SK-N-SH (cell line): ENCODE measurements around the gene SCN4A. TPM values are rescaled to one million over a fixed set of nuclear protein-coding genes. Genes with fewer than 3 reads are reported as not detected.

Source experiments
- CTCF ChIA-PET: fragments of 300-600, 350-600 bp; formaldehyde crosslinking; extraction: SDS; loops from one replicate; lab custom pipeline; 2021; lab: Yijun Ruan, JAX
- POLR2A ChIA-PET: fragments of 350-600 bp; sonication (Branson Sonifier 250); formaldehyde crosslinking; extraction: SDS; loops from one replicate; lab custom pipeline; 2020; ENCODE audit warnings: antibody characterized with exemption, inconsistent platforms; lab: Yijun Ruan, JAX
- DNase-seq: peaks from one replicate; pipeline ENCODE4 v3.0.0; 2012
- H2AFZ ChIP-seq: fragments of 200-600 bp; sonication (generic); 2 replicates; pipeline ENCODE4 v1.8.1; 2016; ENCODE audit warnings: antibody characterized with exemption, mild to moderate bottlenecking, low read depth
- H3F3A ChIP-seq: fragments of 200-600 bp; sonication (generic); replicated peaks from 2 replicates; pipeline ENCODE3; 2016; ENCODE audit warnings: antibody characterized with exemption, mild to moderate bottlenecking; ENCODE audit not compliant: insufficient read depth
- H3K27ac ChIP-seq, 2 experiments: fragments of 200-500 bp in 1 of 2; fragments of 200-600 bp in 1 of 2; sonication (Bioruptor generic) in 1 of 2; sonication (generic), shearing (Covaris generic) in 1 of 2; 2 replicates each; pipeline versions ENCODE4 v1.5.1 to v1.6.1; 2014 to 2016; ENCODE audit warnings: low read depth in 2 of 2, inconsistent platforms in 1 of 2, low read length in 1 of 2, mild to moderate bottlenecking in 1 of 2, mixed read lengths in 1 of 2
- H3K27me3 ChIP-seq: fragments of 200-600 bp; sonication (generic), shearing (Covaris generic); 2 replicates; pipeline ENCODE4 v1.6.1; 2016; ENCODE audit warnings: mixed run types; ENCODE audit not compliant: insufficient read depth
- H3K36me3 ChIP-seq, 2 experiments: fragments of 200-500 bp in 1 of 2; fragments of 200-600 bp in 1 of 2; sonication (Bioruptor generic) in 1 of 2; sonication (generic) in 1 of 2; replicated peaks in 1 of 2; 2 replicates each; pipeline versions ENCODE3 to v1.5.1; 2014 to 2016; ENCODE audit warnings: low read length in 1 of 2, mild to moderate bottlenecking in 1 of 2; ENCODE audit not compliant: insufficient read depth in 2 of 2, control insufficient read depth in 1 of 2
- H3K4me1 ChIP-seq, 2 experiments: fragments of 200-500 bp in 1 of 2; fragments of 200-600 bp in 1 of 2; sonication (Bioruptor generic) in 1 of 2; sonication (generic), shearing (Covaris generic) in 1 of 2; 2 replicates each; pipeline versions ENCODE4 v1.5.1 to v1.6.1; 2014 to 2016; ENCODE audit warnings: low read depth in 1 of 2, low read length in 1 of 2, mixed run types in 1 of 2; ENCODE audit not compliant: insufficient read depth in 2 of 2, control insufficient read depth in 1 of 2
- H3K4me2 ChIP-seq: fragments of 200-600 bp; sonication (generic), shearing (Covaris generic); 2 replicates; pipeline ENCODE4 v1.6.1; 2017; ENCODE audit warnings: mixed run types
- H3K4me3 ChIP-seq, 2 experiments: fragments of 200-500 bp in 1 of 2; fragments of 200-600 bp in 1 of 2; sonication (Bioruptor generic) in 1 of 2; sonication (generic), shearing (Covaris generic) in 1 of 2; 2 replicates each; pipeline versions ENCODE4 v1.5.1 to v1.8.1; 2014 to 2016; ENCODE audit warnings: low read depth in 2 of 2, inconsistent platforms in 1 of 2, low read length in 1 of 2, mild to moderate bottlenecking in 1 of 2, mixed read lengths in 1 of 2, moderate library complexity in 1 of 2
- H3K79me2 ChIP-seq: fragments of 200-600 bp; sonication (generic); 2 replicates; pipeline ENCODE4 v1.8.1; 2017; ENCODE audit warnings: mild to moderate bottlenecking; ENCODE audit not compliant: insufficient read depth
- H3K9ac ChIP-seq: fragments of 200-600 bp; sonication (generic); 2 replicates; pipeline ENCODE4 v1.6.1; 2017; ENCODE audit warnings: mixed run types
- H3K9me2 ChIP-seq: fragments of 200-600 bp; sonication (generic); 2 replicates; pipeline ENCODE4 v1.6.1; 2017; ENCODE audit warnings: mixed run types
- H3K9me3 ChIP-seq: fragments of 200-600 bp; sonication (generic); 2 replicates; pipeline ENCODE4 v1.6.1; 2017; ENCODE audit warnings: mixed run types, mild to moderate bottlenecking, moderate library complexity
- H4K20me1 ChIP-seq: fragments of 200-600 bp; sonication (generic); 2 replicates; pipeline ENCODE4 v1.6.1; 2017; ENCODE audit warnings: mild to moderate bottlenecking, mixed run types; ENCODE audit not compliant: insufficient read depth
- ELF1 ChIP-seq: IDR thresholded peaks from 2 replicates; pipeline ENCODE4 v1.4.0; 2012
- EP300 ChIP-seq, 2 experiments: IDR thresholded peaks; 2 replicates each; pipeline versions ENCODE4 v1.4.0 to v1.6.1; 2012; ENCODE audit warnings: borderline replicate concordance in 1 of 2, low read depth in 1 of 2, low read length in 1 of 2
- FOXM1 ChIP-seq: IDR thresholded peaks from 2 replicates; pipeline ENCODE4 v1.4.0; 2012; ENCODE audit warnings: low read depth, mild to moderate bottlenecking
- MEF2A ChIP-seq: IDR thresholded peaks from 2 replicates; pipeline ENCODE4 v1.4.0; 2012; ENCODE audit warnings: low read depth, borderline replicate concordance
- POLR2AphosphoS5 ChIP-seq: IDR thresholded peaks from 2 replicates; pipeline ENCODE4 v1.6.1; 2012; ENCODE audit warnings: low read depth, low read length
- RAD21 ChIP-seq: IDR thresholded peaks from 2 replicates; pipeline ENCODE4 v1.6.1; 2012; ENCODE audit warnings: mild to moderate bottlenecking, low read length
- RCOR1 ChIP-seq: fragments of 150-350 bp; IDR thresholded peaks from 2 replicates; pipeline ENCODE4 v1.6.1; 2017; ENCODE audit warnings: antibody characterized with exemption, low read length
- RXRA ChIP-seq: IDR thresholded peaks from 2 replicates; pipeline ENCODE4 v1.4.0; 2012; ENCODE audit warnings: low read depth, mild to moderate bottlenecking, borderline replicate concordance
- SIN3A ChIP-seq: IDR thresholded peaks from 2 replicates; pipeline ENCODE4 v1.6.1; 2012; ENCODE audit warnings: low read depth, mild to moderate bottlenecking, low read length, moderate library complexity, borderline replicate concordance
- TAF1 ChIP-seq: IDR thresholded peaks from 2 replicates; pipeline ENCODE4 v1.6.1; 2012; ENCODE audit warnings: low read depth, mild to moderate bottlenecking, low read length, moderate library complexity, borderline replicate concordance
- TCF12 ChIP-seq: IDR thresholded peaks from 2 replicates; pipeline ENCODE4 v1.4.0; 2012
- WGBS: methylation state at CpG from one replicate; pipeline ENCODE4 v1.1.6; 2017; ENCODE audit warnings: low lambda C conversion rate; 5-methylcytosine and 5-hydroxymethylcytosine counted together
- polyA plus RNA-seq, 3 experiments: library from polyadenylated mRNA; depleted of rRNA; stranded (reverse); fragments of >200 nt; gene quantifications; 2 replicates each; pipeline ENCODE4 v1.2.3, GENCODE V29; 2012
- TF ChIP-seq, protein P1 (sequence below): IDR thresholded peaks from 2 replicates; pipeline ENCODE4 v1.4.0; 2012; ENCODE audit warnings: low read depth, borderline replicate concordance
- TF ChIP-seq, protein P2 (sequence below): fragments of 200-600 bp; sonication (generic); IDR thresholded peaks from 2 replicates; pipeline ENCODE4 v1.6.1; 2017; ENCODE audit warnings: antibody characterized with exemption, mild to moderate bottlenecking, moderate library complexity
- TF ChIP-seq, protein P3 (sequence below): IDR thresholded peaks from 2 replicates; pipeline ENCODE4 v1.4.0; 2012; ENCODE audit warnings: low read depth, borderline replicate concordance

The SCN4A gene
- polyA plus RNA-seq, 1 of the 3 experiments (the other 2 are of a cell fraction): not detected

DNA sequence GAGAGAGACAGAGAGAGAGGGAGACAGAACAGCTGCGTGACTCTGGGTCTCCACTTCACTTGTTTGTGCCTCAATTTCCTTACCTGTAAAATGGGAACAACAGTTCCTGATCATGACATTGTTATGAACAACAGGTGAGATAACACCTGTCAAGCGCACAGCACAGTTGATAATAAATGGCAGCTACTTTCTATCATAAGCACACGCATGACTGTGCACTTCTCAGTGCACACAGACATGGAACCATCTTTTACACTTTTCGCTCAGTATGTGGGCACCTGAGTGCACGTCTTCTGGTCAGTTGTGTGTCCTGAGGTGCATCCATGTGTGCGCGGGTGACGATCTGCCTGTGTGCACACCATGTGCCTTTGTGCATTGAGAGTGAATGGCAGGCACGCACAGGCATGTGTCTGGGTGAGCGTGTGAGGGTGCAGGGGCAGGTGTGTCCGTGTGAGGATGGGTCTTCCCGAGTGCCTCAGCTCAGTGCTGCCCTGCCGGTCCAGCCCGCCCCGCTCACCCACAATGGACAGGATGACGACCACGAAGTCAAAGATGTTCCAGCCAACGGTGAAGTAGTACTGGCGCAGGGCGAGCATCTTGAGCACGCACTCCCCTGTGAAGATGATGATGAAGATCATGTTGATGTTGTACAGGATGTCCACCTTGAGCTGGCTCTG lies 30.3 kb downstream of the SCN4A start:
- Histone ChIP-seq H4K20me1 (no peaks in the 10 kb centered on the region), H3K27me3 (no peaks in the 10 kb centered on the region), H3K9me3 (no peaks in the 10 kb centered on the region), H3K9ac (no peak overlapping the region), H2AFZ (no peak overlapping the region), H3K36me3 (no peaks in the 10 kb centered on the region), H3K9me2 (no peaks in the 10 kb centered on the region), H3K4me3 (no peak overlapping the region), H3K79me2 (no peaks in the 10 kb centered on the region), H3K4me2 (no peak overlapping the region), H3K4me1 (no peaks in the 10 kb centered on the region), H3K27ac (no peak overlapping the region), H3F3A (no peaks in the 10 kb centered on the region)
- ChIA-PET POLR2A (no interaction called here), CTCF (interaction anchor here (1.4 to 3.7 kb wide), 2 partner anchors 11 to 23 kb away, joined by 5 to 24 read pairs; partner anchors contain the start of gene GH1)
- TF ChIP-seq EP300 (IDR thresholded peaks at IDR 0.05; ENCODE audit: borderline replicate concordance in 1 of 2, low read depth in 1 of 2, low read length in 1 of 2) (no peak), MEF2A (no peak), TCF12 (no peak), RAD21 (no peak), ELF1 (no peak), RXRA (no peak), SIN3A (no peak), FOXM1 (no peak), TAF1 (no peak), POLR2AphosphoS5 (no peak), RCOR1 (no peak)
- TF ChIP-seq, protein P1, sequence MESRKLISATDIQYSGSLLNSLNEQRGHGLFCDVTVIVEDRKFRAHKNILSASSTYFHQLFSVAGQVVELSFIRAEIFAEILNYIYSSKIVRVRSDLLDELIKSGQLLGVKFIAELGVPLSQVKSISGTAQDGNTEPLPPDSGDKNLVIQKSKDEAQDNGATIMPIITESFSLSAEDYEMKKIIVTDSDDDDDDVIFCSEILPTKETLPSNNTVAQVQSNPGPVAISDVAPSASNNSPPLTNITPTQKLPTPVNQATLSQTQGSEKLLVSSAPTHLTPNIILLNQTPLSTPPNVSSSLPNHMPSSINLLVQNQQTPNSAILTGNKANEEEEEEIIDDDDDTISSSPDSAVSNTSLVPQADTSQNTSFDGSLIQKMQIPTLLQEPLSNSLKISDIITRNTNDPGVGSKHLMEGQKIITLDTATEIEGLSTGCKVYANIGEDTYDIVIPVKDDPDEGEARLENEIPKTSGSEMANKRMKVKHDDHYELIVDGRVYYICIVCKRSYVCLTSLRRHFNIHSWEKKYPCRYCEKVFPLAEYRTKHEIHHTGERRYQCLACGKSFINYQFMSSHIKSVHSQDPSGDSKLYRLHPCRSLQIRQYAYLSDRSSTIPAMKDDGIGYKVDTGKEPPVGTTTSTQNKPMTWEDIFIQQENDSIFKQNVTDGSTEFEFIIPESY: no peak
- TF ChIP-seq, protein P2, sequence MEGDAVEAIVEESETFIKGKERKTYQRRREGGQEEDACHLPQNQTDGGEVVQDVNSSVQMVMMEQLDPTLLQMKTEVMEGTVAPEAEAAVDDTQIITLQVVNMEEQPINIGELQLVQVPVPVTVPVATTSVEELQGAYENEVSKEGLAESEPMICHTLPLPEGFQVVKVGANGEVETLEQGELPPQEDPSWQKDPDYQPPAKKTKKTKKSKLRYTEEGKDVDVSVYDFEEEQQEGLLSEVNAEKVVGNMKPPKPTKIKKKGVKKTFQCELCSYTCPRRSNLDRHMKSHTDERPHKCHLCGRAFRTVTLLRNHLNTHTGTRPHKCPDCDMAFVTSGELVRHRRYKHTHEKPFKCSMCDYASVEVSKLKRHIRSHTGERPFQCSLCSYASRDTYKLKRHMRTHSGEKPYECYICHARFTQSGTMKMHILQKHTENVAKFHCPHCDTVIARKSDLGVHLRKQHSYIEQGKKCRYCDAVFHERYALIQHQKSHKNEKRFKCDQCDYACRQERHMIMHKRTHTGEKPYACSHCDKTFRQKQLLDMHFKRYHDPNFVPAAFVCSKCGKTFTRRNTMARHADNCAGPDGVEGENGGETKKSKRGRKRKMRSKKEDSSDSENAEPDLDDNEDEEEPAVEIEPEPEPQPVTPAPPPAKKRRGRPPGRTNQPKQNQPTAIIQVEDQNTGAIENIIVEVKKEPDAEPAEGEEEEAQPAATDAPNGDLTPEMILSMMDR: no peak
- TF ChIP-seq, protein P3, sequence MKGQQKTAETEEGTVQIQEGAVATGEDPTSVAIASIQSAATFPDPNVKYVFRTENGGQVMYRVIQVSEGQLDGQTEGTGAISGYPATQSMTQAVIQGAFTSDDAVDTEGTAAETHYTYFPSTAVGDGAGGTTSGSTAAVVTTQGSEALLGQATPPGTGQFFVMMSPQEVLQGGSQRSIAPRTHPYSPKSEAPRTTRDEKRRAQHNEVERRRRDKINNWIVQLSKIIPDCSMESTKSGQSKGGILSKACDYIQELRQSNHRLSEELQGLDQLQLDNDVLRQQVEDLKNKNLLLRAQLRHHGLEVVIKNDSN: no peak
- 75% methylated on average over 21 of the region's 21 CpGs for WGBS
- no peak for DNase-seq
